ENCODE results near the gene USP9X.
A peak's percentile ranks its signal among the peaks of the same experiment; 100 is the strongest.

USP9X gene

GRCh38 chrX:41152221-41152620 lies 67.0 kb downstream of the USP9X start:
- no peak for TF ChIP-seq CTCF (conservative IDR thresholded peaks at IDR 0.05; ENCODE audit: low read depth, low read length)

DNA sequence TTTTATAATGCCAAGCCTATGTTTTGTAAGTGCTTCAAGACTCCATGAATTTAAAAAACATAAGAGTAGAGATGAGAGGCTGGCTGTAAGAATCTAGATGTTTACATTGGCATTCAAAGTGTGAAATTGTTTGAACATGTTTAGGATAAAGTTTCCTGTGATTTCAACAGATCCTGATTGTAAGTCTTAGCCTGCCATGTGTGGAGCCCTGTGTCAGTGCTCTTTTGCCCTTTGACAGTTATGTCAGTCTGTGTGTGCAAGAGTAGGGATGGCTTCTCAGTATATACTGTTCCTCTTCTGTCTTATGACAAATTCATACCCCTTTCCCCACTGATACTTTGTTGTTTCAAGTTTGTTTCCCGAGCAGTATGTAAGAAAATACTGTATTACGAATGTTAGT lies 68.2 kb downstream of the USP9X start:
- no peak for TF ChIP-seq CTCF (conservative IDR thresholded peaks at IDR 0.05; ENCODE audit: low read depth, low read length)
- H3K4me3 ChIP-seq (ENCODE audit: low read depth, low read length): no peak overlapping the region
- DNase-seq (ENCODE audit: low read depth): peak; percentile 67

More at GRCh38 chrX:41152221-41152620, 67.0 kb downstream of the USP9X start:
- DNase-seq (ENCODE audit: low read depth): no peak
- no peak overlapping the region for H3K4me3 ChIP-seq (ENCODE audit: low read depth, low read length)

GRCh38 chrX:41153957-41154356 lies 68.7 kb downstream of the USP9X start:
- H3K4me3 ChIP-seq (ENCODE audit: low read depth, low read length): no peak overlapping the region
- no peak for DNase-seq (ENCODE audit: low read depth)
- no peak for TF ChIP-seq CTCF (conservative IDR thresholded peaks at IDR 0.05; ENCODE audit: low read depth, low read length)

DNA sequence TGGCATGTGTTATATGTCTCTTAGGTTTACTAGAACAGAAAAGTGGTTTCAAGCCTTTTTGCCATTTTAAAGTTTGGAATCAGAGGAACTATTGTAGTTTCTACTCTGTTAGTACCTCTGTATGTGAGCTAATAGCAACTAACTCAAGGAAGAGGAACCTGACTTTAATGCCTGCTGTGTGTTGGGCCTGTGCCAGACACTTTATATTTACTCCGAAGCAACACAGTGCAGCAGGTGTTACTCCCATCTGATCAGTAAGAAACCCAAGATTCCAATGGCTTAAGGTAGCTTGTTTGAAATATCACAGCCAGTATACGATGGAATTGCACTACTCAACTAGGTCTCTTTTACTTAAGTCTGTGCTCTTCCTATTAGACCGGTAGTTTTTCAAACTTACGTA lies 79.2 kb downstream of the USP9X start:
- no peak for DNase-seq (ENCODE audit: low read depth)
- H3K4me3 ChIP-seq (ENCODE audit: low read depth, low read length): no peak overlapping the region
- no peak for TF ChIP-seq CTCF (conservative IDR thresholded peaks at IDR 0.05; ENCODE audit: low read depth, low read length)

- TF ChIP-seq CTCF (conservative IDR thresholded peaks at IDR 0.05; ENCODE audit: low read depth, low read length): no peak
- DNase-seq (ENCODE audit: low read depth): no peak
- H3K4me3 ChIP-seq (ENCODE audit: low read depth, low read length): no peak overlapping the region
Observed at GRCh38 chrX:41167888-41168287, 82.6 kb downstream of the USP9X start.

DNA sequence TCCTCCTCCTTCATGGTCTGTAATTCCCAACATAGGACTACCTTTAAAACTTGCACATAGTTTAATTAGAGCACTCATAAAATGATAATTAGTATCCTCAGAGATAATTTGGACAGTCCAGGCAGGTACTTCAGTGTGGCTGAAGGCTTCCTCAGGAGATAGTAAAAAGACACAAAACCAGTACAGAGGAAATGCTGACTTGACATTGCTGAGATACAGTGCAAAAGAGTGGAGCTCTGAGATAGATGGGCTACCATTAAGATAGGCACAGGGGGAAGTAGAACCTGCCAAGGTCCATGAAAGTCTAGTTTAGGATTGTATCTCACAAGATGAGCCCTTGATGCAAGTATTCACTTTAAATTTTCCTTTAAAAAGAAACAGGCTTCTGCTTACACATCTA lies 91.0 kb downstream of the USP9X start:
- no peak for TF ChIP-seq CTCF (conservative IDR thresholded peaks at IDR 0.05; ENCODE audit: low read depth, low read length)
- DNase-seq (ENCODE audit: low read depth): no peak
- H3K4me3 ChIP-seq (ENCODE audit: low read depth, low read length): no peak overlapping the region

DNA sequence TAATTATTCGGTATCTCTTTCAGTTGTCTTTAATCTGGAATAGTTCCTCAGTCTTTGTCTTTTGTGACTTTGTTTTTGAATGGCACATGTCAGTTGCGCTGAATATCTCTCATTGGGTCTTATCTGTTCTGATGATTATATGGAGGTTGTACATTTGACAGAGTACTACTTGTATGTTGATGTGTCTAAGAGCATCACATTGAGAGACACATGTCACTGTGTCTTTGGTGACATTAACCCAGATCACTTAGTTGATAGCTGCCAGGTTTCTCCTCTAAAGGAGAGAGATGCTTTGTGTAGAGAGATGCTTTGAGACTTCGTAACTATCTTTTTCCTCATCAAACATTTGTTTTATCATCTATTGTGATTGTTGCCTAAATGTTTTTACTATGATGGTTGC lies 92.1 kb downstream of the USP9X start:
- DNase-seq (ENCODE audit: low read depth): no peak
- no peak overlapping the region for H3K4me3 ChIP-seq (ENCODE audit: low read depth, low read length)
- TF ChIP-seq CTCF (conservative IDR thresholded peaks at IDR 0.05; ENCODE audit: low read depth, low read length): no peak
